GM13977 (cell line): ENCODE measurements around the gene IL10.

Experiments
- DNase-seq: peaks from one replicate; pipeline ENCODE4 v3.0.0; 2012; ENCODE audit warnings: low spot score
- in situ Hi-C: fragments of 300-500 bp; cut with MboI; formaldehyde crosslinking; loops from one replicate; pipeline ENCODE4 v1.12.0; 2022; ENCODE audit warnings: low sequenced_read_pairs, low pct_unique_long_range_greater_than_20kb, mixed read lengths, inconsistent platforms; ENCODE audit not compliant: unreplicated experiment
- TF ChIP-seq, protein P1 (sequence below): IDR thresholded peaks from 2 replicates; pipeline ENCODE4 v1.5.1; 2012; ENCODE audit warnings: mild to moderate bottlenecking, control low read depth; ENCODE audit not compliant: insufficient read depth; ENCODE audit errors: extremely low read depth, missing control alignments

Gene IL10

DNA sequence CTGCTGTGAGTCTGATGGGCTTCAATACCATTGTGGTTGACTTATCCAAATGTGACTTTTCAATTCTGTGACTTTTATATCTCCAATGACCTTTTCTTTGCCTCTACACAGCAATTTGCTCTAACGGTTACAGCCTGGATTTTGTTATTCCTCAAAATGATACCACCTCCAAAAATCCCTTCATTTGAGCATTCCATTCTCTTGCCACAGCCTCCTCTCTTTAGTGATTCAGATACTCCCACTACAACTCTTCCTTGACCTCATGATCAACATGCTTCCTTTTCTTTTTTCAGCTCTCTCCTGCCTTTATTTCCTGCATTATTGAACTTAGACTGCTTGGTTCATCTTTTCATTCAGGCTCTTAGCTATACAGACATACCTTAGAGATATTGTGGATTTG lies 18.3 kb downstream of the IL10 start:
- in situ Hi-C loops, result no loop called here
- TF ChIP-seq, protein P1, sequence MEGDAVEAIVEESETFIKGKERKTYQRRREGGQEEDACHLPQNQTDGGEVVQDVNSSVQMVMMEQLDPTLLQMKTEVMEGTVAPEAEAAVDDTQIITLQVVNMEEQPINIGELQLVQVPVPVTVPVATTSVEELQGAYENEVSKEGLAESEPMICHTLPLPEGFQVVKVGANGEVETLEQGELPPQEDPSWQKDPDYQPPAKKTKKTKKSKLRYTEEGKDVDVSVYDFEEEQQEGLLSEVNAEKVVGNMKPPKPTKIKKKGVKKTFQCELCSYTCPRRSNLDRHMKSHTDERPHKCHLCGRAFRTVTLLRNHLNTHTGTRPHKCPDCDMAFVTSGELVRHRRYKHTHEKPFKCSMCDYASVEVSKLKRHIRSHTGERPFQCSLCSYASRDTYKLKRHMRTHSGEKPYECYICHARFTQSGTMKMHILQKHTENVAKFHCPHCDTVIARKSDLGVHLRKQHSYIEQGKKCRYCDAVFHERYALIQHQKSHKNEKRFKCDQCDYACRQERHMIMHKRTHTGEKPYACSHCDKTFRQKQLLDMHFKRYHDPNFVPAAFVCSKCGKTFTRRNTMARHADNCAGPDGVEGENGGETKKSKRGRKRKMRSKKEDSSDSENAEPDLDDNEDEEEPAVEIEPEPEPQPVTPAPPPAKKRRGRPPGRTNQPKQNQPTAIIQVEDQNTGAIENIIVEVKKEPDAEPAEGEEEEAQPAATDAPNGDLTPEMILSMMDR, result no peak
- no peak for DNase-seq

DNA sequence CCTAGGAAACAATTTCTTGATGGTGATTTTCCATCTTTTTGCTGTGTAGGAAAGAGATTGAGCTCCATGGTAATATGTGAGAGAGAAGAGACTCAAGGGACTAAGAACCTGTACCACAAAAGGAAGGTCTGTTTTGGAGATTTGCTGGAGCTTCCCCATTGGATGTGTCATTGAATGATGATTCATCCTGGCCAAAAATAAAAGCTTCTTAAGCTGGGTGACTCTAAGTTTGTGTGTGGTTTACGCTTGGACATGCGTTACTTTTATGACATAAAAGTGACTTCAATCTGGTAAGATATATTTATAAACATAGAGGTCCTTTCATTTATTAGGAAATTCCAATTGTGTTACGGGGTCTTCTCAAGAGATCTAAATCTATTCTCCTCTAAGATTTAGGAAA lies 19.2 kb downstream of the IL10 start:
- no peak for DNase-seq
- TF ChIP-seq, protein P1, result no peak
- in situ Hi-C loops, result no loop called here

DNA sequence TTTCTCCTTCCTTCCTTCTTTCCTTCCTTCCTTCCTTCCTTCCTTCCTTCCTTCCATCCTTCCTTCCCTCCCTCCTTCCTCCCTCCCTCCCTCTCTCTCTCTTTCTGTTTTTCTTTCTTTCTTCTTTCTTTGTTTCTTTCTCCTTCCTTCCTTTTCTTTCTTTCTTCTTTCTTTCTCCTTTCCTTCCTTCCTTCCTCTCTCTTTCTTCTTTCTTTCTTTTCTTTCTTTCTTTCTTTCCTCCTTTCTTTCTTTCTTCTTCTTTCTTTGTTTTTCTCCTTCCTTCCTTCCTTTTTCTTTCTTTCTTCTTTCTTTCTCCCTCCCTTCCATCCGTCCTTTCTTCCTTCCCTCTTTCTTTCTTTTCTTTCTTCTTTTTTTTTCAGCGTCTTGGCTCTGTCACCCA lies 19.8 kb downstream of the IL10 start:
- no peak for DNase-seq
- in situ Hi-C loops, result no loop called here
- TF ChIP-seq, protein P1, result no peak

GRCh38 chr1:206751891-206752290 lies 20.4 kb downstream of the IL10 start:
- in situ Hi-C loops, result no loop called here
- DNase-seq, result no peak
- TF ChIP-seq, protein P1, result no peak

GRCh38 chr1:206748348-206749030 lies 23.8 kb downstream of the IL10 start:
- TF ChIP-seq, protein P1, result no peak
- in situ Hi-C loops, result no loop called here
- no peak for DNase-seq

- in situ Hi-C loops, result no loop called here
- TF ChIP-seq, protein P1, result no peak
- DNase-seq, result no peak
Observed at GRCh38 chr1:206745301-206745700, 27.0 kb downstream of the IL10 start.
